Vagina (tissue), 2 donors: ENCODE results near the gene DENND1A. TPM values are rescaled to one million over a fixed set of nuclear protein-coding genes. Genes with fewer than 3 reads are reported as not detected.

Experiments
- DNase-seq, 2 donors: peaks; one replicate each; pipeline ENCODE4 v3.0.0-alpha.2; 2017; ENCODE audit errors: extremely low spot score in 2 of 2
- H3K27ac ChIP-seq: fragments of 200-600 bp; sonication (generic); one replicate; pipeline ENCODE4 v1.5.1; 2019
- H3K27me3 ChIP-seq: fragments of 200-600 bp; sonication (generic); one replicate; pipeline ENCODE4 v1.5.1; 2019
- H3K36me3 ChIP-seq, 2 donors: fragments of 200-600 bp; sonication (generic); one replicate each; pipeline ENCODE4 v1.5.1; 2017 to 2019
- H3K4me1 ChIP-seq: fragments of 200-600 bp; sonication (generic); one replicate; pipeline ENCODE4 v1.5.1; 2019
- H3K4me3 ChIP-seq, 2 donors: fragments of 200-600 bp; sonication (generic); 1 replicate in 1 of 2; 2 replicates in 1 of 2; pipeline ENCODE4 v1.5.1; 2016 to 2019
- H3K9me3 ChIP-seq: fragments of 200-600 bp; sonication (generic); one replicate; pipeline ENCODE4 v1.5.1; 2019
- CTCF ChIP-seq, 3 experiments: fragments of 450-650 bp in 2 of 3; fragments of 200-600 bp in 1 of 3; sonication (generic) in 1 of 3; IDR thresholded peaks; one replicate each; pipeline ENCODE4 v1.5.1; 2017 to 2019; ENCODE audit warnings: antibody characterized with exemption in 3 of 3, mild to moderate bottlenecking in 2 of 3, moderate library complexity in 2 of 3
- POLR2A ChIP-seq, 2 donors: fragments of 450-650 bp; IDR thresholded peaks; one replicate each; pipeline ENCODE4 v1.6.1; 2017; ENCODE audit warnings: antibody characterized with exemption in 2 of 2, mild to moderate bottlenecking in 2 of 2, moderate library complexity in 2 of 2
- POLR2AphosphoS5 ChIP-seq, 2 donors: sonication (generic); formaldehyde crosslinking; IDR thresholded peaks; one replicate each; pipeline ENCODE4 v1.9.0; 2017; ENCODE audit warnings: antibody characterized with exemption in 2 of 2, mild to moderate bottlenecking in 2 of 2, low read depth in 1 of 2; ENCODE audit not compliant: insufficient read depth in 1 of 2
- intact Hi-C: fragments of 100-400 bp; cut with DNase I; formaldehyde crosslinking; loops from one replicate; pipeline ENCODE4 v1.15.1; 2023
- total RNA-seq: library from RNA; depleted of rRNA; stranded (reverse); fragments of >200 nt; gene quantifications from one replicate; pipeline ENCODE4 v1.2.3, GENCODE V29; 2016

The DENND1A gene
- total RNA-seq, 1 donor from 2014 or later: 20.4 TPM

- intact Hi-C loops: no loop called here
- H3K9me3 ChIP-seq: no peaks in the 10 kb centered on the region
- no peak overlapping the region for H3K4me3 ChIP-seq
- no peak overlapping the region for H3K27ac ChIP-seq
- peaks cover 2% of the 10 kb centered on the region for H3K27me3 ChIP-seq
- no peak for DNase-seq
- H3K4me1 ChIP-seq: peaks cover 18% of the 10 kb centered on the region
- peaks cover 0 to 4% of the 10 kb centered on the region in 2 donors for H3K36me3 ChIP-seq
- no peak for TF ChIP-seq CTCF (IDR thresholded peaks at IDR 0.05)
- TF ChIP-seq POLR2A (IDR thresholded peaks at IDR 0.05): no peak
- no peak for TF ChIP-seq POLR2AphosphoS5 (IDR thresholded peaks at IDR 0.05; ENCODE audit: insufficient read depth in 1 of 2, low read depth in 1 of 2)
Measured at GRCh38 chr9:123378025-123378424, 551.9 kb downstream of the DENND1A start.

- no peak overlapping the region for H3K4me3 ChIP-seq
- no peak overlapping the region for H3K27ac ChIP-seq
Measured at GRCh38 chr9:123377211-123377971, 552.5 kb downstream of the DENND1A start.

GRCh38 chr9:123376218-123377071 is 553.5 kb downstream of the DENND1A start:
- Histone ChIP-seq H3K9me3 (no peaks in the 10 kb centered on the region), H3K4me3 (peak overlapping the region in 1 of 2 donors; percentile 0), H3K4me1 (peaks cover 18% of the 10 kb centered on the region), H3K27ac (no peak overlapping the region), H3K36me3 (no peaks in the 10 kb centered on the region), H3K27me3 (peaks cover 6% of the 10 kb centered on the region)
- TF ChIP-seq POLR2A (IDR thresholded peaks at IDR 0.05) (no peak), POLR2AphosphoS5 (IDR thresholded peaks at IDR 0.05; ENCODE audit: insufficient read depth in 1 of 2, low read depth in 1 of 2) (no peak), CTCF (IDR thresholded peaks at IDR 0.05) (no peak)
- intact Hi-C loops: no loop called here
- DNase-seq: no peak

More at GRCh38 chr9:123377211-123377971, 552.5 kb downstream of the DENND1A start:
- intact Hi-C loops: no loop called here
- H3K27me3 ChIP-seq: peaks cover 6% of the 10 kb centered on the region
- TF ChIP-seq POLR2AphosphoS5 (IDR thresholded peaks at IDR 0.05; ENCODE audit: insufficient read depth in 1 of 2, low read depth in 1 of 2) (no peak), POLR2A (IDR thresholded peaks at IDR 0.05) (no peak), CTCF (IDR thresholded peaks at IDR 0.05) (no peak)
- H3K36me3 ChIP-seq: no peaks in the 10 kb centered on the region
- H3K4me1 ChIP-seq: peaks cover 18% of the 10 kb centered on the region
- DNase-seq: no peak
- H3K9me3 ChIP-seq: no peaks in the 10 kb centered on the region

- no peaks in the 10 kb centered on the region for H3K9me3 ChIP-seq
- H3K4me3 ChIP-seq: peak overlapping the region in 1 of 2 donors; percentile 0
- peaks cover 18% of the 10 kb centered on the region for H3K4me1 ChIP-seq
- peaks cover 6% of the 10 kb centered on the region for H3K27me3 ChIP-seq
- intact Hi-C loops: no loop called here
- no peak for DNase-seq
- TF ChIP-seq CTCF (IDR thresholded peaks at IDR 0.05) (no peak), POLR2A (IDR thresholded peaks at IDR 0.05) (no peak), POLR2AphosphoS5 (IDR thresholded peaks at IDR 0.05; ENCODE audit: insufficient read depth in 1 of 2, low read depth in 1 of 2) (no peak)
- H3K27ac ChIP-seq: no peak overlapping the region
- H3K36me3 ChIP-seq: no peaks in the 10 kb centered on the region
Measured at GRCh38 chr9:123375469-123376132, 554.3 kb downstream of the DENND1A start.
